GM23338 (cell line): ENCODE data around the gene ZNF283. TPM values are rescaled to one million over a fixed set of nuclear protein-coding genes. Genes with fewer than 3 reads are reported as not detected.
"Not testable (repeated sequence)": the region's sequence is repeated elsewhere in the genome, so short reads cannot be mapped to it uniquely, and the experiment has no call there.

Experiments used
- ATAC-seq: fragments of 200-7000 bp; cut with Tn5 transposase; 3 replicates; pipeline ENCODE4 v1.9.1; 2020
- DNase-seq: peaks from one replicate; pipeline ENCODE4 v3.0.0-alpha.2; 2015; ENCODE audit warnings: low spot score
- H2AFZ ChIP-seq: fragments of 200-600 bp; sonication (generic); 2 replicates; pipeline ENCODE4 v1.8.0; 2016; ENCODE audit warnings: antibody characterized with exemption, mild to moderate bottlenecking, moderate library complexity
- H3F3A ChIP-seq: fragments of 200-600 bp; sonication (generic); replicated peaks from 2 replicates; pipeline ENCODE4 v1.8.0; 2017; ENCODE audit warnings: antibody characterized with exemption, mixed run types, low read depth
- H3K27ac ChIP-seq: fragments of 200-600 bp; sonication (generic); 2 replicates; pipeline ENCODE4 v1.6.1; 2016; ENCODE audit warnings: low read depth
- H3K27me3 ChIP-seq: fragments of 200-600 bp; sonication (generic); 2 replicates; pipeline ENCODE4 v1.8.0; 2016; ENCODE audit warnings: mild to moderate bottlenecking, mixed run types, moderate library complexity; ENCODE audit not compliant: insufficient read depth
- H3K36me3 ChIP-seq: fragments of 200-600 bp; sonication (generic); 2 replicates; pipeline ENCODE4 v1.8.0; 2016; ENCODE audit warnings: mild to moderate bottlenecking; ENCODE audit not compliant: insufficient read depth
- H3K4me1 ChIP-seq: fragments of 200-600 bp; sonication (generic); 2 replicates; pipeline ENCODE4 v1.8.0; 2016; ENCODE audit warnings: mild to moderate bottlenecking, moderate library complexity; ENCODE audit not compliant: insufficient read depth
- H3K4me2 ChIP-seq: fragments of 200-600 bp; sonication (generic); 2 replicates; pipeline ENCODE4 v1.7.1; 2017; ENCODE audit warnings: mixed run types
- H3K4me3 ChIP-seq: fragments of 200-600 bp; sonication (generic); 2 replicates; pipeline ENCODE4 v1.6.1; 2016; ENCODE audit warnings: mixed run types
- H3K79me2 ChIP-seq: fragments of 200-600 bp; sonication (generic); replicated peaks from 2 replicates; pipeline ENCODE4 v1.8.0; 2017; ENCODE audit warnings: mild to moderate bottlenecking; ENCODE audit not compliant: insufficient read depth
- H3K9me2 ChIP-seq: fragments of 200-600 bp; sonication (generic); 2 replicates; pipeline ENCODE4 v1.8.0; 2017; ENCODE audit not compliant: insufficient read depth
- H4K20me1 ChIP-seq: fragments of 200-600 bp; sonication (generic); replicated peaks from 2 replicates; pipeline ENCODE4 v1.8.0; 2017; ENCODE audit warnings: mild to moderate bottlenecking; ENCODE audit not compliant: insufficient read depth
- H3K27ac Mint-ChIP-seq: 2 replicates; pipeline ENCODE4 v1.8.0; 2020; ENCODE audit warnings: inconsistent platforms, mild to moderate bottlenecking, moderate library complexity, mixed read lengths
- H3K27me3 Mint-ChIP-seq: 3 replicates; pipeline ENCODE4 v1.8.0; 2022; ENCODE audit warnings: low read depth, mild to moderate bottlenecking, moderate library complexity, mixed read lengths, inconsistent platforms; ENCODE audit not compliant: insufficient read depth, poor library complexity
- H3K36me3 Mint-ChIP-seq: 3 replicates; pipeline ENCODE4 v1.8.0; 2021; ENCODE audit warnings: low read depth, mild to moderate bottlenecking, inconsistent platforms, moderate library complexity, mixed read lengths
- H3K4me1 Mint-ChIP-seq: 3 replicates; pipeline ENCODE4 v1.8.0; 2020; ENCODE audit warnings: mild to moderate bottlenecking, inconsistent platforms, mixed read lengths
- H3K4me3 Mint-ChIP-seq: 3 replicates; pipeline ENCODE4 v1.8.0; 2021; ENCODE audit warnings: moderate library complexity, mild to moderate bottlenecking, inconsistent platforms, mixed read lengths
- H3K9me3 Mint-ChIP-seq: 3 replicates; pipeline ENCODE4 v1.8.0; 2020; ENCODE audit warnings: moderate library complexity, mild to moderate bottlenecking, inconsistent platforms, mixed read lengths
- CREB1 ChIP-seq: fragments of 250-450 bp; sonication (Bioruptor Pico); IDR thresholded peaks from 2 replicates; pipeline ENCODE4 v1.5.0; 2020; ENCODE audit warnings: low read depth, mild to moderate bottlenecking, moderate library complexity
- EZH2phosphoT487 ChIP-seq: fragments of 200-600 bp; sonication (generic); IDR thresholded peaks from one replicate; pipeline ENCODE4 v1.8.1; 2018; ENCODE audit warnings: antibody characterized with exemption; ENCODE audit not compliant: unreplicated experiment
- JUNB ChIP-seq: IDR thresholded peaks from one replicate; pipeline ENCODE4 v1.6.1; 2016; ENCODE audit warnings: antibody characterized with exemption; ENCODE audit not compliant: unreplicated experiment
- POLR2AphosphoS5 ChIP-seq: IDR thresholded peaks from 2 replicates; pipeline ENCODE4 v1.6.1; 2016; ENCODE audit warnings: antibody characterized with exemption, low read depth
- REST ChIP-seq: IDR thresholded peaks from one replicate; pipeline ENCODE4 v1.6.1; 2018; ENCODE audit warnings: antibody characterized with exemption; ENCODE audit not compliant: unreplicated experiment
- ZNF114 ChIP-seq: fragments of 250-450 bp; sonication (Bioruptor Pico); IDR thresholded peaks from 2 replicates; pipeline ENCODE4 v1.5.0; 2020; ENCODE audit warnings: mild to moderate bottlenecking, moderate library complexity
- ZNF462 ChIP-seq: fragments of 250-450 bp; sonication (Bioruptor Pico); IDR thresholded peaks from 2 replicates; pipeline ENCODE4 v1.5.0; 2020; ENCODE audit warnings: mild to moderate bottlenecking, moderate library complexity
- polyA plus RNA-seq: library from polyadenylated mRNA; unstranded; fragments of >200 nt; fragmentation: Nextera tagmentation; extraction: Ambion mirVana; gene quantifications from 2 replicates; pipeline ENCODE4 v1.2.1, GENCODE V29; 2016
- total RNA-seq: library from RNA; depleted of rRNA; stranded (reverse); fragments of >200 nt; shearing (Covaris generic); gene quantifications from 2 replicates; pipeline ENCODE4 v1.2.3, GENCODE V29; 2014

ZNF283 gene
- total and polyA plus RNA-seq, 2 experiments from 2014 or later, result 3.1 to 12.0 TPM

- not testable (repeated sequence) for H3K4me1 Mint-ChIP-seq, H4K20me1 ChIP-seq, H3K4me3 Mint-ChIP-seq, H3K79me2 ChIP-seq, H3K27ac Mint-ChIP-seq, H3F3A ChIP-seq, H2AFZ ChIP-seq, H3K4me3 ChIP-seq, H3K27me3 Mint-ChIP-seq, H3K4me1 ChIP-seq, H3K27me3 ChIP-seq, ATAC-seq, H3K36me3 Mint-ChIP-seq, H3K27ac ChIP-seq, DNase-seq, H3K36me3 ChIP-seq, H3K4me2 ChIP-seq, H3K9me2 ChIP-seq
- peaks cover 70% of the 10 kb centered on the region for H3K9me3 Mint-ChIP-seq
Measured at GRCh38 chr19:43866923-43867322, 39.8 kb downstream of the ZNF283 start.

DNA sequence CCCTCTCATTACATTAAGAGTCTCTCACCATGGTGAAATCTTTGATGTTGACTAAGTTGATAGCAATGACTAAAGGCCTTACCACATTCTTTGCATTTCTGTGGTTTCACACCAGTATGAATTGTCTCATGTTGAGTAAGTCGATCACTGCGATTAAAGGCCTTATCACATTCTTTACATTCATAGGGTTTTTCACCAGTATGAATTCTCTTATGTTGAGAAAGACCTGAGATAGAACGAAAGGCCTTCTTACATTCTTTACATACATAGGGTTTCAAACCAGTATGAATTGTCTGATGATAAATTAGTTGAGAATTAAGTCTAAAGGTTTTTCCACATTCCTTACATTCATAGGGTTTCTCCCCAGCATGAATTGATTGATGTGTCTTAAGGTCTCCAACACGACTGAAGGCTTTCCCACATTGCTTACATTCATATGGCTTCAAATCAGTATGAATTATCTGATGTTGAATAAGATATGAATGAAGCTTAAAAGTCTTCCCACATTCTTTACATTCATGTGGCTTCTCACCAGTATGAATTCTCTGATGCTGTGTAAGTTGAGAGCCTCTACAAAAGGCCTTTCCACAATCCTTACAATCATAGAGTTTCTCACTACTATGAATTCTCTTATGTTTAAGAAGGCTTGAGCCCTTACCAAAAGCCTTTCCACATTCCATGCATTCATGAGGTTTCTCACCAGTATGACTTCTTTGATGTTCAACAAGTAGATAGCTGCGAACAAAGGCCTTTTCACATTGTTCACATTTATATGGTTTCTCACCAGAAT is 45.6 kb downstream of the ZNF283 start:
- TF ChIP-seq JUNB (no peak), REST (no peak), ZNF462 (CRISPR knock-in tag) (no peak), ZNF114 (no peak), CREB1 (CRISPR knock-in tag) (no peak), EZH2phosphoT487 (no peak), POLR2AphosphoS5 (no peak)
- peak; percentile 23 for DNase-seq
- Mint-ChIP-seq H3K4me3 (no peak overlapping the region), H3K4me1 (no peaks in the 10 kb centered on the region), H3K9me3 (peaks cover 78% of the 10 kb centered on the region), H3K36me3 (peaks cover 38% of the 10 kb centered on the region), H3K27ac (no peak overlapping the region), H3K27me3 (no peaks in the 10 kb centered on the region)
- ATAC-seq, result no peak
- Histone ChIP-seq H3K79me2 (no peaks in the 10 kb centered on the region), H4K20me1 (no peaks in the 10 kb centered on the region), H3K4me1 (no peaks in the 10 kb centered on the region), H3K4me3 (no peak overlapping the region), H3F3A (no peaks in the 10 kb centered on the region), H3K9me2 (no peaks in the 10 kb centered on the region), H3K27me3 (no peaks in the 10 kb centered on the region), H3K27ac (no peak overlapping the region), H3K4me2 (no peak overlapping the region), H2AFZ (no peak overlapping the region), H3K36me3 (peaks cover 30% of the 10 kb centered on the region)
